Kidney (tissue), 14 donors: Measurements from ENCODE around the gene PLEKHM3. TPM values are rescaled to one million over a fixed set of nuclear protein-coding genes. Genes with fewer than 3 reads are reported as not detected.
"Not testable (repeated sequence)": the region's sequence is repeated elsewhere in the genome, so short reads cannot be mapped to it uniquely, and the experiment has no call there.

Source experiments
- DNase-seq, 5 donors: peaks; one replicate each; pipeline ENCODE4 v3.0.0-alpha.2; 2013 to 2020
- FAIRE-seq: peaks from 2 replicates; lab custom pipeline; 2012; peaks lifted over from hg19 to GRCh38; lab: Jason Lieb, UNC
- H3K27ac ChIP-seq, 2 donors: one replicate each; pipeline ENCODE4 v1.7.0; 2013; ENCODE audit warnings: low read depth in 2 of 2, low read length in 2 of 2, inconsistent platforms in 1 of 2
- H3K27me3 ChIP-seq: one replicate; pipeline ENCODE4 v1.7.1; 2013; ENCODE audit warnings: low read length, inconsistent platforms; ENCODE audit not compliant: control insufficient read depth, insufficient read depth
- H3K36me3 ChIP-seq, 3 donors: one replicate each; pipeline versions ENCODE4 v1.7.0 to v1.7.1; 2013; ENCODE audit warnings: low read length in 3 of 3, control low read depth in 1 of 3, inconsistent platforms in 1 of 3; ENCODE audit not compliant: insufficient read depth in 3 of 3, control insufficient read depth in 2 of 3
- H3K4me1 ChIP-seq, 3 donors: one replicate each; pipeline versions ENCODE4 v1.7.0 to v1.7.1; 2013; ENCODE audit warnings: low read length in 3 of 3, inconsistent platforms in 1 of 3, low read depth in 1 of 3; ENCODE audit not compliant: control insufficient read depth in 2 of 3, insufficient read depth in 2 of 3
- H3K4me3 ChIP-seq, 3 donors: one replicate each; pipeline versions ENCODE4 v1.7.0 to v1.8.1; 2013; ENCODE audit warnings: low read length in 3 of 3, control low read depth in 1 of 3, inconsistent platforms in 1 of 3
- H3K9ac ChIP-seq, 3 donors: one replicate each; pipeline versions ENCODE4 v1.7.0 to v1.7.1; 2013; ENCODE audit warnings: low read length in 3 of 3, control low read depth in 1 of 3, inconsistent platforms in 1 of 3
- H3K9me3 ChIP-seq, 3 donors: one replicate each; pipeline versions ENCODE4 v1.7.0 to v1.7.1; 2013; ENCODE audit warnings: low read length in 3 of 3, control low read depth in 1 of 3, inconsistent platforms in 1 of 3; ENCODE audit not compliant: control insufficient read depth in 2 of 3, insufficient read depth in 1 of 3
- CTCF ChIP-seq: IDR thresholded peaks from 3 replicates; pipeline ENCODE4 v1.5.1; 2012; ENCODE audit warnings: mild to moderate bottlenecking, moderate library complexity, borderline replicate concordance; ENCODE audit not compliant: insufficient read depth; ENCODE audit errors: extremely low read depth
- intact Hi-C: fragments of 100-400 bp; cut with DNase I; formaldehyde crosslinking; loops from one replicate; pipeline ENCODE4 v1.11.1; 2022
- polyA plus RNA-seq: library from polyadenylated mRNA; stranded (reverse); fragments of 350-450 nt; fragmentation: Illumina TruSeq; extraction: RNeasy Lipid Tissue Mini Kit (QIAGEN cat#74804); gene quantifications from one replicate; pipeline ENCODE4 v1.2.3, GENCODE V29; 2014; ENCODE audit warnings: low read depth, low replicate concordance; ENCODE audit not compliant: insufficient read depth
- total RNA-seq: library from RNA; stranded (reverse); fragmentation: NEBNext Ultra II Directional; extraction: Animal tissue kit (Norgen Biotek cat#: 25700); gene quantifications from one replicate; pipeline ENCODE4 v1.2.1, GENCODE V29; 2021
- donor health status: control.
- donor health status: control.
- donor health status: control.
- donor health status: control.
- donor health status: control.
- donor health status: DM: yes; HTN: yes; CAD: no.
- donor health status: Normal renal cell carcinoma (clear cell type).

The PLEKHM3 gene
- total and polyA plus RNA-seq, 2 donors from 2014 or later = 4.2 to 13.5 TPM

- Histone ChIP-seq H3K27me3 (no peaks in the 10 kb centered on the region), H3K9ac (no peak overlapping the region)
These were observed 212.6 kb downstream of the PLEKHM3 start for GRCh38 chr2:207812726-207813080.

GRCh38 chr2:207812058-207812725, 213.1 kb downstream of the PLEKHM3 start:
- Histone ChIP-seq H3K4me3 (no peak overlapping the region), H3K9me3 (no peaks in the 10 kb centered on the region), H3K27ac (no peak overlapping the region), H3K9ac (no peak overlapping the region), H3K36me3 (no peaks in the 10 kb centered on the region), H3K4me1 (peaks cover 0 to 11% (median 10%) of the 10 kb centered on the region in 3 donors), H3K27me3 (no peaks in the 10 kb centered on the region)
- DNase-seq (no peak), FAIRE-seq (no peak)
- intact Hi-C loops = no loop called here
- no peak for TF ChIP-seq CTCF

More at GRCh38 chr2:207812726-207813080, 212.6 kb downstream of the PLEKHM3 start:
- FAIRE-seq (no peak), DNase-seq (no peak)
- TF ChIP-seq CTCF = no peak
- H3K4me1 ChIP-seq = peaks cover 0 to 11% (median 10%) of the 10 kb centered on the region in 3 donors
- H3K4me3 ChIP-seq = no peak overlapping the region
- H3K9me3 ChIP-seq = no peaks in the 10 kb centered on the region
- H3K36me3 ChIP-seq = no peaks in the 10 kb centered on the region
- intact Hi-C loops = no loop called here
- H3K27ac ChIP-seq = no peak overlapping the region

GRCh38 chr2:207811658-207812057, 213.7 kb downstream of the PLEKHM3 start:
- H3K4me3 ChIP-seq, H3K9ac ChIP-seq, H3K9me3 ChIP-seq, H3K36me3 ChIP-seq, DNase-seq, H3K27me3 ChIP-seq, FAIRE-seq, intact Hi-C loops: not testable (repeated sequence)
- Histone ChIP-seq H3K4me1 (peaks cover 0 to 11% (median 8%) of the 10 kb centered on the region in 3 donors), H3K27ac (peak overlapping the region in 1 of 2 donors; percentile 5)

- peaks cover 0 to 11% (median 5%) of the 10 kb centered on the region in 3 donors for H3K4me1 ChIP-seq
- H3K27me3 ChIP-seq = no peaks in the 10 kb centered on the region
- TF ChIP-seq CTCF = no peak
- no peaks in the 10 kb centered on the region for H3K9me3 ChIP-seq
- H3K36me3 ChIP-seq = no peaks in the 10 kb centered on the region
- peak overlapping the region in 2 of 3 donors; percentile 49 to 65 for H3K4me3 ChIP-seq
- intact Hi-C loops = no loop called here
- H3K9ac ChIP-seq = peak overlapping the region in 1 of 3 donors; percentile 68
- FAIRE-seq (no peak), DNase-seq (no peak)
- peak overlapping the region; percentile 24 to 69 for H3K27ac ChIP-seq
These were observed 215.0 kb downstream of the PLEKHM3 start for GRCh38 chr2:207810200-207810788.
